ENCODE results near the gene AGBL4.

DNA sequence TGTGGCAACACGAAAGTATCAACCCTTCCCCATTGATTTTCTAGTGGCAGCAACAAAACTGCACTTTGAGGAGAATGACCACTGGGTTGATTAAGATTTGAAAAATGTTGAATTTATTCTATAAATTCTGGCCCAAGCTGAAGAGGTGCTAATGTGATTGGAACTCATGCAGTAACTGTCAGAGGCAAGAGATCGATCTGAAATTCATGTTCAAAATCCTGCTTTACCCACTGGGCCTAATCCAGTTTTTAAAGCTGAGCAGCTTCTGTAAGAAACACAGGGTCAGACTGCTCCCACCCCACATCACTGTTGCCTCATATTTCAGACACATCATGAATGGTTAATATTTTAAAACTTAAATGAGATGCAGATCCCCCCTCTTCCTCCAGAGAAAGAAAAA, 629.6 kb downstream of the AGBL4 start:
- TF ChIP-seq, protein P1, sequence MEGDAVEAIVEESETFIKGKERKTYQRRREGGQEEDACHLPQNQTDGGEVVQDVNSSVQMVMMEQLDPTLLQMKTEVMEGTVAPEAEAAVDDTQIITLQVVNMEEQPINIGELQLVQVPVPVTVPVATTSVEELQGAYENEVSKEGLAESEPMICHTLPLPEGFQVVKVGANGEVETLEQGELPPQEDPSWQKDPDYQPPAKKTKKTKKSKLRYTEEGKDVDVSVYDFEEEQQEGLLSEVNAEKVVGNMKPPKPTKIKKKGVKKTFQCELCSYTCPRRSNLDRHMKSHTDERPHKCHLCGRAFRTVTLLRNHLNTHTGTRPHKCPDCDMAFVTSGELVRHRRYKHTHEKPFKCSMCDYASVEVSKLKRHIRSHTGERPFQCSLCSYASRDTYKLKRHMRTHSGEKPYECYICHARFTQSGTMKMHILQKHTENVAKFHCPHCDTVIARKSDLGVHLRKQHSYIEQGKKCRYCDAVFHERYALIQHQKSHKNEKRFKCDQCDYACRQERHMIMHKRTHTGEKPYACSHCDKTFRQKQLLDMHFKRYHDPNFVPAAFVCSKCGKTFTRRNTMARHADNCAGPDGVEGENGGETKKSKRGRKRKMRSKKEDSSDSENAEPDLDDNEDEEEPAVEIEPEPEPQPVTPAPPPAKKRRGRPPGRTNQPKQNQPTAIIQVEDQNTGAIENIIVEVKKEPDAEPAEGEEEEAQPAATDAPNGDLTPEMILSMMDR (conservative IDR thresholded peaks at IDR 0.05; ENCODE audit: low read depth, low read length), result no peak
- TF ChIP-seq EZH2 (IDR thresholded peaks at IDR 0.05; ENCODE audit: low read length, unreplicated experiment) (no peak), EZH2phosphoT487 (IDR thresholded peaks at IDR 0.05; ENCODE audit: borderline replicate concordance, low read length) (no peak)
